Measurements from ENCODE around the gene TRHDE. TPM values are rescaled to one million over a fixed set of nuclear protein-coding genes. Genes with fewer than 3 reads are reported as not detected.
A peak's percentile ranks its signal among the peaks of the same experiment; 100 is the strongest.

The TRHDE gene
- total and polyA plus RNA-seq, 2 donors (not counting 1 experiment from before 2014, with no cell fraction given) = 7.3 to 8.8 TPM

- peak in 1 of 2 donors; percentile 56 for DNase-seq (ENCODE audit: low read depth in 2 of 2)
- no peak overlapping the region for H3K4me3 ChIP-seq (replicated peaks in 1 of 4; ENCODE audit: control extremely low read depth in 1 of 4, insufficient read depth in 1 of 4, low read depth in 3 of 4, low read length in 4 of 4)
- H3K4me1 ChIP-seq (ENCODE audit: control insufficient read depth, extremely low read depth, insufficient read depth, low read length) = no peaks in the 10 kb centered on the region
- no peaks in the 10 kb centered on the region for H3K27me3 ChIP-seq (ENCODE audit: control insufficient read depth, insufficient read depth, low read length)
- TF ChIP-seq, protein P1, sequence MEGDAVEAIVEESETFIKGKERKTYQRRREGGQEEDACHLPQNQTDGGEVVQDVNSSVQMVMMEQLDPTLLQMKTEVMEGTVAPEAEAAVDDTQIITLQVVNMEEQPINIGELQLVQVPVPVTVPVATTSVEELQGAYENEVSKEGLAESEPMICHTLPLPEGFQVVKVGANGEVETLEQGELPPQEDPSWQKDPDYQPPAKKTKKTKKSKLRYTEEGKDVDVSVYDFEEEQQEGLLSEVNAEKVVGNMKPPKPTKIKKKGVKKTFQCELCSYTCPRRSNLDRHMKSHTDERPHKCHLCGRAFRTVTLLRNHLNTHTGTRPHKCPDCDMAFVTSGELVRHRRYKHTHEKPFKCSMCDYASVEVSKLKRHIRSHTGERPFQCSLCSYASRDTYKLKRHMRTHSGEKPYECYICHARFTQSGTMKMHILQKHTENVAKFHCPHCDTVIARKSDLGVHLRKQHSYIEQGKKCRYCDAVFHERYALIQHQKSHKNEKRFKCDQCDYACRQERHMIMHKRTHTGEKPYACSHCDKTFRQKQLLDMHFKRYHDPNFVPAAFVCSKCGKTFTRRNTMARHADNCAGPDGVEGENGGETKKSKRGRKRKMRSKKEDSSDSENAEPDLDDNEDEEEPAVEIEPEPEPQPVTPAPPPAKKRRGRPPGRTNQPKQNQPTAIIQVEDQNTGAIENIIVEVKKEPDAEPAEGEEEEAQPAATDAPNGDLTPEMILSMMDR (conservative IDR thresholded peaks at IDR 0.05 in 1 of 2, IDR thresholded peaks at IDR 0.05 in 1 of 2; ENCODE audit: low read depth in 1 of 2, low read length in 2 of 2) = no peak
- no peak for TF ChIP-seq EZH2 (IDR thresholded peaks at IDR 0.05; ENCODE audit: low read length, missing control alignments)
- H3K27ac ChIP-seq (ENCODE audit: insufficient read depth, low read length) = no peak overlapping the region
- no peak overlapping the region for H3K4me2 ChIP-seq (ENCODE audit: extremely low read depth, insufficient read depth, low read length)
- H3K9me3 ChIP-seq (ENCODE audit: control insufficient read depth, insufficient read depth, low read depth, low read length) = no peaks in the 10 kb centered on the region
- no peaks in the 10 kb centered on the region for H3K36me3 ChIP-seq (ENCODE audit: control insufficient read depth, insufficient read depth, low read length)
- no peak overlapping the region for H3K9ac ChIP-seq (ENCODE audit: insufficient read depth, low read length)
- no peaks in the 10 kb centered on the region for H4K20me1 ChIP-seq (ENCODE audit: control insufficient read depth, extremely low read depth, insufficient read depth, low read length)
- H2AFZ ChIP-seq (ENCODE audit: low read length) = no peak overlapping the region
- H3K79me2 ChIP-seq (ENCODE audit: control insufficient read depth, insufficient read depth, low read length) = no peaks in the 10 kb centered on the region
Observed at GRCh38 chr12:72522411-72522810, 250.2 kb downstream of the TRHDE start.

- no peaks in the 10 kb centered on the region for H3K9me3 ChIP-seq (ENCODE audit: control insufficient read depth, insufficient read depth, low read depth, low read length)
- no peak overlapping the region for H3K9ac ChIP-seq (ENCODE audit: insufficient read depth, low read length)
- H3K4me2 ChIP-seq (ENCODE audit: extremely low read depth, insufficient read depth, low read length) = no peak overlapping the region
- H3K27me3 ChIP-seq (ENCODE audit: control insufficient read depth, insufficient read depth, low read length) = no peaks in the 10 kb centered on the region
- no peaks in the 10 kb centered on the region for H3K79me2 ChIP-seq (ENCODE audit: control insufficient read depth, insufficient read depth, low read length)
- peak in 1 of 2 donors; percentile 34 for DNase-seq (ENCODE audit: low read depth in 2 of 2)
- H3K36me3 ChIP-seq (ENCODE audit: control insufficient read depth, insufficient read depth, low read length) = no peaks in the 10 kb centered on the region
- no peak for TF ChIP-seq EZH2 (IDR thresholded peaks at IDR 0.05; ENCODE audit: low read length, missing control alignments)
- TF ChIP-seq, protein P1 (conservative IDR thresholded peaks at IDR 0.05 in 1 of 2, IDR thresholded peaks at IDR 0.05 in 1 of 2; ENCODE audit: low read depth in 1 of 2, low read length in 2 of 2) = no peak
- no peaks in the 10 kb centered on the region for H4K20me1 ChIP-seq (ENCODE audit: control insufficient read depth, extremely low read depth, insufficient read depth, low read length)
- no peaks in the 10 kb centered on the region for H3K4me1 ChIP-seq (ENCODE audit: control insufficient read depth, extremely low read depth, insufficient read depth, low read length)
- no peak overlapping the region for H2AFZ ChIP-seq (ENCODE audit: low read length)
- no peak overlapping the region for H3K27ac ChIP-seq (ENCODE audit: insufficient read depth, low read length)
- no peak overlapping the region for H3K4me3 ChIP-seq (replicated peaks in 1 of 4; ENCODE audit: control extremely low read depth in 1 of 4, insufficient read depth in 1 of 4, low read depth in 3 of 4, low read length in 4 of 4)
Observed at GRCh38 chr12:72523754-72524153, 251.6 kb downstream of the TRHDE start.

- H3K9me3 ChIP-seq (ENCODE audit: control insufficient read depth, insufficient read depth, low read depth, low read length) = no peaks in the 10 kb centered on the region
- DNase-seq (ENCODE audit: low read depth in 2 of 2) = no peak
- no peaks in the 10 kb centered on the region for H3K79me2 ChIP-seq (ENCODE audit: control insufficient read depth, insufficient read depth, low read length)
- no peak overlapping the region for H3K27ac ChIP-seq (ENCODE audit: insufficient read depth, low read length)
- no peak for TF ChIP-seq EZH2 (IDR thresholded peaks at IDR 0.05; ENCODE audit: low read length, missing control alignments)
- TF ChIP-seq, protein P1 (conservative IDR thresholded peaks at IDR 0.05 in 1 of 2, IDR thresholded peaks at IDR 0.05 in 1 of 2; ENCODE audit: low read depth in 1 of 2, low read length in 2 of 2) = no peak
- H3K4me3 ChIP-seq (replicated peaks in 1 of 4; ENCODE audit: control extremely low read depth in 1 of 4, insufficient read depth in 1 of 4, low read depth in 3 of 4, low read length in 4 of 4) = no peak overlapping the region
- H3K4me2 ChIP-seq (ENCODE audit: extremely low read depth, insufficient read depth, low read length) = no peak overlapping the region
- no peaks in the 10 kb centered on the region for H3K36me3 ChIP-seq (ENCODE audit: control insufficient read depth, insufficient read depth, low read length)
- H3K4me1 ChIP-seq (ENCODE audit: control insufficient read depth, extremely low read depth, insufficient read depth, low read length) = no peaks in the 10 kb centered on the region
- H3K27me3 ChIP-seq (ENCODE audit: control insufficient read depth, insufficient read depth, low read length) = no peaks in the 10 kb centered on the region
- no peak overlapping the region for H2AFZ ChIP-seq (ENCODE audit: low read length)
- H3K9ac ChIP-seq (ENCODE audit: insufficient read depth, low read length) = no peak overlapping the region
- no peaks in the 10 kb centered on the region for H4K20me1 ChIP-seq (ENCODE audit: control insufficient read depth, extremely low read depth, insufficient read depth, low read length)
Observed at GRCh38 chr12:72535212-72535990, 263.2 kb downstream of the TRHDE start.

Measured in fibroblast of lung (primary cell).